ENCODE results near the gene F5.

DNA sequence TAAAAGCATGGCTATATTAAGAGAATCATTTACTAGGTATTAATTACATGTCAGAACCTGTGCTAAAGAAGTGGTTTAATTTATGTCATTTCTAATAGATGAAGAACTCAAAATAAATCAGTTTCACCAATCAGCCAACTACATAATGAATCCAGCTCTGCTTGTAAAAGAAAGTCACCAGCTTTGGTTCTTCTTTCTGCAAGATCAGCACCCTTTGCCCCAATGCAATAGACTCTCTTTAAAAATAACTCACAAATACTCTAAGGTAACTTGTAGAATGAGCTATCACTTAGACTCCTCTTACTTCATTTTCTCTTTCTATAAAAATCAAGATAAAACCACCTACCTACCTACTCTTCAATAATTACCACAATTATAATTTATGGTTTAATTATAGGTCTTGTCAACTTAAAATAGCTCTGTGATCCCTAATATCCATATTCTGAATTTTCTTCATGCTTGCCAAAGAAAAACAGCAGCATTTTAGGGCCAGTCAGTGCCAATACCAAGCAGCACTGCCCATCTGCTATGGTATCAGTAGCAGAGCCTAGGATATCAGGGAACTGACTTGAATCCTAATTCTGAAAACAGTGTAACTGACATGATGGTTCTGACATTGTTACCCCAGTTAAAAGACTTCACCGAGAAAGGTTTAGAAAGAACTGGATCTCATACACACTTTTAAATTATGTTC, 111.8 kb downstream of the F5 start:
- TF ChIP-seq, protein P1, sequence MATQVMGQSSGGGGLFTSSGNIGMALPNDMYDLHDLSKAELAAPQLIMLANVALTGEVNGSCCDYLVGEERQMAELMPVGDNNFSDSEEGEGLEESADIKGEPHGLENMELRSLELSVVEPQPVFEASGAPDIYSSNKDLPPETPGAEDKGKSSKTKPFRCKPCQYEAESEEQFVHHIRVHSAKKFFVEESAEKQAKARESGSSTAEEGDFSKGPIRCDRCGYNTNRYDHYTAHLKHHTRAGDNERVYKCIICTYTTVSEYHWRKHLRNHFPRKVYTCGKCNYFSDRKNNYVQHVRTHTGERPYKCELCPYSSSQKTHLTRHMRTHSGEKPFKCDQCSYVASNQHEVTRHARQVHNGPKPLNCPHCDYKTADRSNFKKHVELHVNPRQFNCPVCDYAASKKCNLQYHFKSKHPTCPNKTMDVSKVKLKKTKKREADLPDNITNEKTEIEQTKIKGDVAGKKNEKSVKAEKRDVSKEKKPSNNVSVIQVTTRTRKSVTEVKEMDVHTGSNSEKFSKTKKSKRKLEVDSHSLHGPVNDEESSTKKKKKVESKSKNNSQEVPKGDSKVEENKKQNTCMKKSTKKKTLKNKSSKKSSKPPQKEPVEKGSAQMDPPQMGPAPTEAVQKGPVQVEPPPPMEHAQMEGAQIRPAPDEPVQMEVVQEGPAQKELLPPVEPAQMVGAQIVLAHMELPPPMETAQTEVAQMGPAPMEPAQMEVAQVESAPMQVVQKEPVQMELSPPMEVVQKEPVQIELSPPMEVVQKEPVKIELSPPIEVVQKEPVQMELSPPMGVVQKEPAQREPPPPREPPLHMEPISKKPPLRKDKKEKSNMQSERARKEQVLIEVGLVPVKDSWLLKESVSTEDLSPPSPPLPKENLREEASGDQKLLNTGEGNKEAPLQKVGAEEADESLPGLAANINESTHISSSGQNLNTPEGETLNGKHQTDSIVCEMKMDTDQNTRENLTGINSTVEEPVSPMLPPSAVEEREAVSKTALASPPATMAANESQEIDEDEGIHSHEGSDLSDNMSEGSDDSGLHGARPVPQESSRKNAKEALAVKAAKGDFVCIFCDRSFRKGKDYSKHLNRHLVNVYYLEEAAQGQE (IDR thresholded peaks at IDR 0.05; ENCODE audit: unreplicated experiment) = no peak
- TF ChIP-seq, protein P2, sequence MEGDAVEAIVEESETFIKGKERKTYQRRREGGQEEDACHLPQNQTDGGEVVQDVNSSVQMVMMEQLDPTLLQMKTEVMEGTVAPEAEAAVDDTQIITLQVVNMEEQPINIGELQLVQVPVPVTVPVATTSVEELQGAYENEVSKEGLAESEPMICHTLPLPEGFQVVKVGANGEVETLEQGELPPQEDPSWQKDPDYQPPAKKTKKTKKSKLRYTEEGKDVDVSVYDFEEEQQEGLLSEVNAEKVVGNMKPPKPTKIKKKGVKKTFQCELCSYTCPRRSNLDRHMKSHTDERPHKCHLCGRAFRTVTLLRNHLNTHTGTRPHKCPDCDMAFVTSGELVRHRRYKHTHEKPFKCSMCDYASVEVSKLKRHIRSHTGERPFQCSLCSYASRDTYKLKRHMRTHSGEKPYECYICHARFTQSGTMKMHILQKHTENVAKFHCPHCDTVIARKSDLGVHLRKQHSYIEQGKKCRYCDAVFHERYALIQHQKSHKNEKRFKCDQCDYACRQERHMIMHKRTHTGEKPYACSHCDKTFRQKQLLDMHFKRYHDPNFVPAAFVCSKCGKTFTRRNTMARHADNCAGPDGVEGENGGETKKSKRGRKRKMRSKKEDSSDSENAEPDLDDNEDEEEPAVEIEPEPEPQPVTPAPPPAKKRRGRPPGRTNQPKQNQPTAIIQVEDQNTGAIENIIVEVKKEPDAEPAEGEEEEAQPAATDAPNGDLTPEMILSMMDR (conservative IDR thresholded peaks at IDR 0.05; ENCODE audit: low read depth in 2 of 2) = no peak
